ENCODE measurements around the gene RGL2.
"Not testable (repeated sequence)": the region's sequence is repeated elsewhere in the genome, so short reads cannot be mapped to it uniquely, and the experiment has no call there.

The RGL2 gene

GRCh38 chr6:33273924-33274902 lies 24.5 kb downstream of the RGL2 start:
- DNase-seq (ENCODE audit: low read depth, low spot score) = no peak

DNA sequence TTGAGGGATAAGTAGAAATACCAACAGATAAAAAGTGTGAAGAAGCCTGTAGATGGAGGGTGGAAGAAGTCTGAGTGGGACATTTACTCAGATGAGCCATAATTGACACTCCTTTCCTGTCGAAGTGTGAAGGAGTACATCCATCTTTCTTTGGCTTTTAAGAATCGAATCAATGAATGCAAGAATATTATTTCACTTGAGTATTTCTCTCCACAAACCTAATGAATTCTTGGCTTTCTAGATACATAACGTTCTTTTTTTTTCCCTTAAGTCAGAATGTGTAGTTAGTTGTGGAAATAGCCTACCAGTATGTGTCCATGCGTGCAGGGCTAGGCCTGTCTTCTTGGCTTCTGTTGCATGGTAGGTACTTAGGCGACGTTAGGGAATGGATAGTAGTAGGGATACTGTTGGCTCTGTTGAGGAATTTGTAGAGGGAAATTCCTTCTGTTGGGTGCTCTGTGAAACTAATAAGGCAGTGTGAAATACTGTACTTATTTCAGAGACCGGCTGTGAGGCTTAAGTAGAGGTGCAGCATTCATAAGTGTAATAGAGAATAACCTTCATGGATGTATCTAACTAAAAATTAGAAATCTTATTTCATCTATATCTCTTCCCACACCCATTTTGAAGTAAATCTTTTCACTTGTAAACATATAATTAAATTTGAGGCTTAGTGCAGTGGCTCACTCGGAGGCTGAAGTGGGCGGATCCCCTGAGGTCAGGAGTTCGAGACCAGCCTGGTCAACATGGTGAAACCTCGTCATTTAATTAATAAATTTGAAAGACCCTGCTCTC lies 25.4 kb downstream of the RGL2 start:
- DNase-seq (ENCODE audit: low read depth, low spot score) = no peak

DNA sequence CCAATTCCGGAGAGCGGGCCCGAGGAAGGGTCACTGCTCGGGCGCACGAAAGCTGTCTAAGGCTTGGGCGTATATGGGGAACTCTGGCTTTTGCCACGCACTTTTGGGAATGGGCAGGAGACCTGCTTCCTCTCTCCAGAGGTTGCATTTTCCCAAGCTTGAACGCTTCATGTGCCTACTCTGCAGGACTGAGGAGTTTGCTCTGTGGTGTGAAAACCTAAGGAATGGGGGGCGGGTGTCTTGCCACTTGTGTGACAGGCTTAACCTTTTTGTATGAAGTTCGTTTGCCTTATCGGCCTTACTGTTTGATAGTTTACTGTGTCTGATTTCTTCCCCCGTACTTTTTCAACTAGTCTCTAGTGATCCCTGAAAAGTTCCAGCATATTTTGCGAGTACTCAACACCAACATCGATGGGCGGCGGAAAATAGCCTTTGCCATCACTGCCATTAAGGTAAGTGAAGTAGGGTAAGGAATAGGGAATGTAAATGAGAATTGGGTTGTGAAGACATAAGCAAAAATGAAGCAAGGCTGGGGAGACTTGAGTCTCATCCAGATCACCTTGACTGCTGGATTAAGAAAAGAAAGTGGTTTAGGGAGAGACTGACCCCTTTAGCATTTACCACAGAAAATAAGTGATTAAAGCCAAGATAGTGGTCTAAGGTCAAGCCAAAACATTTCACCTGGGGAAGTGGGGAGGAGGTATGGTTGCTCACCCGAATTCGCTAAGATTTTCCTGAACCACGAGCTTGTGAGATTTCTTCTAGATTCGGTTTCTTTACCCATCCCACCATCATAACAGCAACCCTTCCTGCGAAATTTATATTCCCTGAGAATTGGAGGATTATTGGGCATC lies 26.2 kb downstream of the RGL2 start:
- no peak for DNase-seq (ENCODE audit: low read depth, low spot score)

DNA sequence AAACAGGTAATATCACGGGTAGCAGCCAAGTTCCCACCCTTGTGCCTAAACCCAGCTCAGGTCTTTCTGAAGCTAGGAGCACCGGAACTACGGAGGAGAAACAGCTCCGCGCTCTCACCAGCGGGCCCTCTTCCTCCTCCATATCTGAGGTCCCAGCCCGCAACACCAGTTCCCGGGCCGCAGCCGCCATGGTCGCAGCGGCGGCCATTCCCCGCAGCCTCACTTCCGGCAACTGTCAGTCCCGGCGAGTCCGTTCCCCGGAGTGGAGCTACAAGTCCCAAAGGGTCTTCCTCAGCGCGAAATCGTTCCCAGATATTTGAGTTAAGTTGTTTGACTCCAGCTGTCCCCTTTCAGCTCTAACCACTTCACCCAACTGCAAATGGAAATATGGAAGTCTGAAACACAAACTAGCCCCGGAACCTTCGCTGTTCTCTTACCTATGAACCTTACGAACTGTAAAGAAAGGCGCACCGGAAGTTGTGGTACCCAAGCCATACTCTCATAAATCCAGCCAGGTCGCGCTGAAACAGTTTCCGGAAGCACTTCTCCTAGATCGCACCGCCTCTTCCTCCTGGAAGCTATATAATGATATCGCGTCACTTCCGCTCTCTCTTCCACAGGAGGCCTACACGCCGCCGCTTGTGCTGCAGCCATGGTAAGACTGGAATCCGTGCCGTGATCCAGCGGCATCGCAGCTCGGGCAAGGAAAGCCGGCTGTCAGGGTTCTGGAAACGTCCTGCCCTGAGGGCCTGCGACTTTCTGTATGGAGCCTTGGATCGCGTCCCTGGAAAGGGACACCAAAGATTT lies 27.1 kb downstream of the RGL2 start, which contains the start of the genes RPS18 and VPS52:
RPS18 (plus strand) TSS at position 608 of the 807 bp plus-strand sequence; CDS start at position 653, 45 bp downstream.
VPS52 (minus strand) TSS at position 409 of the 807 bp plus-strand sequence; CDS start at position 208, 201 bp downstream.
- DNase-seq (ENCODE audit: low read depth, low spot score) = peak; percentile 99

GRCh38 chr6:33271117-33271467 lies 27.6 kb downstream of the RGL2 start:
- DNase-seq (ENCODE audit: low read depth, low spot score) = no peak

GRCh38 chr6:33264015-33264414 lies 34.7 kb downstream of the RGL2 start:
- DNase-seq (ENCODE audit: low read depth, low spot score) = no peak

DNA sequence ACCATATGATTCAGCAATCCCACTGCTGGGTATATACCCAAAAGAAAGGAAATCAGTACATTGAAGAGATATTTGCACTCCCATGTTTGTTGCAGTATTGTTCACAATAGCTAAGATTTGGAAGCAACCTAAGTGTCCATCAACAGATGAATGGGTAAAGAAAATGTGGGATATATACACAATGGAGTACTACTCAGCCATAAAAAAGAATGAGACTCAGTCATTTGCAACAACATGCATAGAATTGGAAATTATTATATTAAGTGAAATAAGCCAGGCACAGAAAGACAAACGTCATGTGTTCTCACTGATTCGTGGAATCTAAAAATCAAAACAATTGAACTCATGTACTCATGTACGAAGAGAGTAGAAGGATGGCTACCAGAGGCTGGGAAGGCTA lies 36.3 kb downstream of the RGL2 start:
- DNase-seq (ENCODE audit: low read depth, low spot score) = not testable (repeated sequence)

DNA sequence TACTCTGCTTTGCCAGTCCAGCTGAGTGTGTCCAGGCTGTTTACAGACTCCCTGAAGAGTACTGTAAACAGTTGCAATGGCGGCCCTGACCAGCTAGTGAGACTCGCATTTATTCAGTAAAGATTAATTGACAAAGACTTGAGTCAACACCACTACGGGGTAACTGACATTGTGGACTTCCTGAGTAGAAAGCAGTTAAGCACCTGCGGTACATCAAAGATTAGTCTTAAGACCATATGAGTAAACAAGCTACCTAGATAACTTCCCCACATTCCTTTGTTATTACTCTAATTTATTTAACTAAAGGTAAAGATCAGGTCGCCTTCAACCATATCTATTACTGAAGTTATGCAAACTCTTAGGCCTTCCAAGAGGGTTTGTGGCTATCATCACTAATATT lies 39.7 kb downstream of the RGL2 start:
- no peak for DNase-seq (ENCODE audit: low read depth, low spot score)

- no peak for DNase-seq (ENCODE audit: low read depth, low spot score)
These were observed 44.2 kb downstream of the RGL2 start for GRCh38 chr6:33254591-33254990.

DNA sequence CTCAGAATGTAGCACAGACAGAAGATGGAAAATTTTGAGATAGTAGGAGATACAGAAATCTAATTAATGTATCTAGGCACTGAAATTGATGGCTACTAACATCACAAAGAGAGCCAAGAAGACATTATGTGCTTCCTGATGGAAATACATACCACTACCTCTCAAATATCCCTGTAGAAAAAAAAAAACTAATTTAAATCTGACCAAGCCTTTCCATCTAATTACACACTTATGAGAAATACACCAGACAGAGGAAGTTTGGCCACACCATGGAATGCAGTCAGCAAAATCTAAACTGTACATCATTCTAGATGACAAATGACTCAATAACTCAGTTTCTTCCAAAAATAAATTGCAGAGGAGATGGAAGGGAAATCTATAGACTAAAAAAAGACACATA lies 46.0 kb downstream of the RGL2 start:
- DNase-seq (ENCODE audit: low read depth, low spot score) = no peak

DNA sequence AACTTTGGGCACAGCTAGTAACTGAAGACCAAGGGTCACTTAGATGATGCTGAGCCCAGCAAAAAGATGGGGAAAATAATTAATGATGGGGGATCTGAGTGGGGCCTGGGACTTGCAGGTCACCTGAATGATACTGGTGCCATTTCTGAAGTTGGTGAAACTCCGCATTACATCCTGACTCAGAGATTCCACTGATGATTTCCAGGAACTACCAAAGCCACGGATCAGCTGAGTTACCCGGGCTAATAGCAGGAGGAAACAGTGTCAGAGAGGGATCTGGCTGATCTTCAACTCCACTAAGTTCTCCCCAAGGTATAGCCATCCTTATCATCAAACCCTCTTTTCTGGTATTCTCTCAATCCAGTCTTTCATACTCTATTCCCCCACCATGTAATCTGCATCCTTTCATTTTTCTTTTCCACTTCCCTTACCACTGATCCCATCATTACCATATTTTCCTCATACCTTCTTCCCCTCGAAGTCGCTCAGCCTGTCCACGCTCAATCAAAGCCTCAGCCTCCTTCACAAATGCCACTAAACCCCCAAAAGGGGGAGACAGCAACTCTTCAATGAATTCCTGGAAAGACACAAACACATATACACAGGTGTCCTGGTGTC lies 47.2 kb downstream of the RGL2 start:
- DNase-seq (ENCODE audit: low read depth, low spot score) = no peak

GRCh38 chr6:33250731-33251130 lies 48.0 kb downstream of the RGL2 start:
- DNase-seq (ENCODE audit: low read depth, low spot score) = no peak

- no peak for DNase-seq (ENCODE audit: low read depth, low spot score)
These were observed 48.8 kb downstream of the RGL2 start for GRCh38 chr6:33249732-33250630.

- DNase-seq (ENCODE audit: low read depth, low spot score) = peak; percentile 97
These were observed 49.6 kb downstream of the RGL2 start for GRCh38 chr6:33248932-33249731.

DNA sequence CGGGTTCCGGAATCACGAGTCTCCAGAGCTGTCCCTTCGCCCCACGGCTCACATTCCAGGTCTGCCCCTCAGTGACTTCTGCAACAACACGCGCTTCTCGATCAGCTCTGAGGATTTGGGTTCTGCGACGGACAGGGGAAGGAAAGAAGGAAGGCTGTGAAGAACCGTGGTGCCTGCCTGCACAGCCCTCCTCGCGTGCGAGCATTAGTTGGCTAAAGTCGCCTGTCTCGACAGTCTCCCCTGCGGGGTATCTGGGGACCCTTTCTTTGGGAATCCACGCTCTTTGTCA lies 50.2 kb downstream of the RGL2 start:
- no peak for DNase-seq (ENCODE audit: low read depth, low spot score)

DNA sequence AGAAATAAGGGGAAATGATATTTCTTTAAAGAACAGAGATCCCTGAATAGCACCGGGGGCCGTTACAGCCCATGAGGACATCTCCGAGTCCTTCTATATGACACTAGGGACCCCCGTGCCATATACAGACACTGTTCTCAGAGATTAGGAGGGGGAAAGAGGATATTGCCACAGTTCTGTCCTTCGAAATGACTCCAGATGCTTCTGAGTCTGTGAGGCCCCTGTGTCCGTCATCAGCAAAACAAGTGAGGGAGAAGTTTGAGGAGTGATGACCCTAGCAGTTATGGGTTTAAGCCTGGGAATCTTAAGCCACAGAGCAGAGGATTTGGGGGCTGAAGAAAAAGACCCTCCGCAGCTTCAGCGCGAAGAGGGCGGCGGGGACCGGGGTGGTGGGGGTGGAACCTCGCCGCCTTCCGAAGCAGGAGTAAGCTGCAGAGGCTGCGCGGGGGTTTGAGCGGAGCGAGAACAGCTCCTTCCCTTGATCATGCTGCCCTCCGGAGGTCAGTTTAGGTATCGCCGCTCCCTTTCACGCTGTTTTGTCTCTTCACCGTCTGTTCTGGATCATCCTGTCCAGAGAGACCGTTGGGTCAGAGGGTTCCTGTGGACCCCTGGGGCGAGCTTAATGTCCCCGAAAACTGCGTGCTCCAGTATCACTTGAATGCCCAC lies 50.6 kb downstream of the RGL2 start:
- peak; percentile 60 for DNase-seq (ENCODE audit: low read depth, low spot score)

DNA sequence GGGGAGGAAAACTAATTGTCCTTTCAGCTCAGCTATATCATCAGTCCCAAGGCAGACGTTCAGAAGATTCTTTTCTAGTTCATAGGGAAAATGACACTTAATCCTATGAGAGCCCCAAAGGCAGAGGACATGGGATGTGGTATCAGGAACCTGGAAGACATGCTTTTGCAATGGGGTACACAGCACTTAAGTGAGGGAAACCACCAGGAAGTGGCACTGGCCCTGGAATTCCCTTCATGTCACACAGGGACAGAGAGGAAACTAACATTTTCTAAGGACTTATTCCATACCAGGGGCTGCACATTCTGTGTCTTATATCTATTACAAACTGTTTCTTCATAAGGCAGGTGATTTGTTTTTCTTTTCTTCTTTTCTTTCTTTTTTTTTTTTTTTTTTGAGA lies 55.3 kb downstream of the RGL2 start:
- DNase-seq (ENCODE audit: low read depth, low spot score) = no peak

- DNase-seq (ENCODE audit: low read depth, low spot score) = no peak
These were observed 56.8 kb downstream of the RGL2 start for GRCh38 chr6:33241968-33242367.
